Measurements from ENCODE around the gene OSM. TPM values are rescaled to one million over a fixed set of nuclear protein-coding genes. Genes with fewer than 3 reads are reported as not detected.
"Not testable (repeated sequence)": the region's sequence is repeated elsewhere in the genome, so short reads cannot be mapped to it uniquely, and the experiment has no call there.

The OSM gene
- total and polyA plus RNA-seq, 9 donors, result 0.09 to 1.5 (median 0.33) TPM; not detected in 1

- 47% methylated on average over 24 of the region's 27 CpGs for WGBS (ENCODE audit: insufficient coverage)
- H3K4me3 ChIP-seq (ENCODE audit: low read length), result no peak overlapping the region
- no peaks in the 10 kb centered on the region for H3K9me3 ChIP-seq (replicated peaks; ENCODE audit: control insufficient read depth, low read depth, low read length)
- no peaks in the 10 kb centered on the region for H3K36me3 ChIP-seq (ENCODE audit: control insufficient read depth, insufficient read depth, low read length)
- H3K27me3 ChIP-seq (ENCODE audit: control insufficient read depth, insufficient read depth, low read length), result peaks cover 24% of the 10 kb centered on the region
- DNase-seq, result peak; percentile 91
- H3K27ac ChIP-seq (ENCODE audit: low read length), result peak overlapping the region; percentile 13
- peaks cover 73% of the 10 kb centered on the region for H3K4me1 ChIP-seq (ENCODE audit: control insufficient read depth, insufficient read depth, low read length)
Measured at GRCh38 chr22:30238661-30239487, 27.8 kb downstream of the OSM start.

GRCh38 chr22:30238136-30238535 is 28.5 kb downstream of the OSM start:
- H3K27me3 ChIP-seq (ENCODE audit: control insufficient read depth, insufficient read depth, low read length), result peaks cover 21% of the 10 kb centered on the region
- 90% methylated on average over 2 of the region's 9 CpGs for WGBS (ENCODE audit: insufficient coverage)
- no peaks in the 10 kb centered on the region for H3K9me3 ChIP-seq (replicated peaks; ENCODE audit: control insufficient read depth, low read depth, low read length)
- H3K36me3 ChIP-seq (ENCODE audit: control insufficient read depth, insufficient read depth, low read length), result no peaks in the 10 kb centered on the region
- no peak overlapping the region for H3K27ac ChIP-seq (ENCODE audit: low read length)
- no peak overlapping the region for H3K4me3 ChIP-seq (ENCODE audit: low read length)
- no peak for DNase-seq
- peaks cover 79% of the 10 kb centered on the region for H3K4me1 ChIP-seq (ENCODE audit: control insufficient read depth, insufficient read depth, low read length)

GRCh38 chr22:30236875-30237274 is 29.8 kb downstream of the OSM start:
- Histone ChIP-seq H3K4me3 (ENCODE audit: low read length) (no peak overlapping the region), H3K9me3 (replicated peaks; ENCODE audit: control insufficient read depth, low read depth, low read length) (no peaks in the 10 kb centered on the region), H3K4me1 (ENCODE audit: control insufficient read depth, insufficient read depth, low read length) (peaks cover 83% of the 10 kb centered on the region), H3K36me3 (ENCODE audit: control insufficient read depth, insufficient read depth, low read length) (no peaks in the 10 kb centered on the region), H3K27me3 (ENCODE audit: control insufficient read depth, insufficient read depth, low read length) (peaks cover 30% of the 10 kb centered on the region), H3K27ac (ENCODE audit: low read length) (no peak overlapping the region)
- WGBS (ENCODE audit: insufficient coverage), result 55% methylated on average over 2 of the region's 5 CpGs
- no peak for DNase-seq

GRCh38 chr22:30235687-30236170 is 30.9 kb downstream of the OSM start:
- no peak for DNase-seq
- peak overlapping the region; percentile 31 for H3K27ac ChIP-seq (ENCODE audit: low read length)
- peaks cover 72% of the 10 kb centered on the region for H3K4me1 ChIP-seq (ENCODE audit: control insufficient read depth, insufficient read depth, low read length)
- peaks cover 27% of the 10 kb centered on the region for H3K27me3 ChIP-seq (ENCODE audit: control insufficient read depth, insufficient read depth, low read length)
- H3K36me3 ChIP-seq (ENCODE audit: control insufficient read depth, insufficient read depth, low read length), result no peaks in the 10 kb centered on the region
- H3K9me3 ChIP-seq (replicated peaks; ENCODE audit: control insufficient read depth, low read depth, low read length), result no peaks in the 10 kb centered on the region
- H3K4me3 ChIP-seq (ENCODE audit: low read length), result no peak overlapping the region
- WGBS (ENCODE audit: insufficient coverage), result 18% methylated on average over 10 of the region's 10 CpGs

GRCh38 chr22:30234786-30235470 is 31.7 kb downstream of the OSM start:
- Histone ChIP-seq H3K4me1 (ENCODE audit: control insufficient read depth, insufficient read depth, low read length) (peaks cover 65% of the 10 kb centered on the region), H3K36me3 (ENCODE audit: control insufficient read depth, insufficient read depth, low read length) (no peaks in the 10 kb centered on the region), H3K27me3 (ENCODE audit: control insufficient read depth, insufficient read depth, low read length) (peaks cover 27% of the 10 kb centered on the region), H3K9me3 (replicated peaks; ENCODE audit: control insufficient read depth, low read depth, low read length) (no peaks in the 10 kb centered on the region), H3K27ac (ENCODE audit: low read length) (peak overlapping the region; percentile 31), H3K4me3 (ENCODE audit: low read length) (no peak overlapping the region)
- peak; percentile 86 for DNase-seq
- 25% methylated on average over 4 of the region's 7 CpGs for WGBS (ENCODE audit: insufficient coverage)

- WGBS (ENCODE audit: insufficient coverage), result no CpG with 5 or more reads among the region's 3 CpGs
- peaks cover 25% of the 10 kb centered on the region for H3K27me3 ChIP-seq (ENCODE audit: control insufficient read depth, insufficient read depth, low read length)
Measured at GRCh38 chr22:30234325-30234724, 32.3 kb downstream of the OSM start.

GRCh38 chr22:30233582-30233981 is 33.1 kb downstream of the OSM start:
- H3K9me3 ChIP-seq (replicated peaks; ENCODE audit: control insufficient read depth, low read depth, low read length), result no peaks in the 10 kb centered on the region
- DNase-seq, result no peak
- H3K36me3 ChIP-seq (ENCODE audit: control insufficient read depth, insufficient read depth, low read length), result no peaks in the 10 kb centered on the region
- H3K4me1 ChIP-seq (ENCODE audit: control insufficient read depth, insufficient read depth, low read length), result peaks cover 57% of the 10 kb centered on the region
- 40% methylated on average over 5 of the region's 6 CpGs for WGBS (ENCODE audit: insufficient coverage)
- H3K27ac ChIP-seq (ENCODE audit: low read length), result no peak overlapping the region
- peaks cover 25% of the 10 kb centered on the region for H3K27me3 ChIP-seq (ENCODE audit: control insufficient read depth, insufficient read depth, low read length)
- H3K4me3 ChIP-seq (ENCODE audit: low read length), result no peak overlapping the region

More at GRCh38 chr22:30234325-30234724, 32.3 kb downstream of the OSM start:
- not testable (repeated sequence) for H3K4me3 ChIP-seq (ENCODE audit: low read length); H3K36me3 ChIP-seq (ENCODE audit: control insufficient read depth, insufficient read depth, low read length); DNase-seq; H3K9me3 ChIP-seq (replicated peaks; ENCODE audit: control insufficient read depth, low read depth, low read length); H3K27ac ChIP-seq (ENCODE audit: low read length)
- H3K4me1 ChIP-seq (ENCODE audit: control insufficient read depth, insufficient read depth, low read length), result peaks cover 59% of the 10 kb centered on the region

- WGBS (ENCODE audit: insufficient coverage), result 18% methylated on average over 4 of the region's 17 CpGs
- Histone ChIP-seq H3K27me3 (ENCODE audit: control insufficient read depth, insufficient read depth, low read length) (peaks cover 23% of the 10 kb centered on the region), H3K27ac (ENCODE audit: low read length) (no peak overlapping the region), H3K4me3 (ENCODE audit: low read length) (no peak overlapping the region), H3K9me3 (replicated peaks; ENCODE audit: control insufficient read depth, low read depth, low read length) (no peaks in the 10 kb centered on the region), H3K36me3 (ENCODE audit: control insufficient read depth, insufficient read depth, low read length) (no peaks in the 10 kb centered on the region), H3K4me1 (ENCODE audit: control insufficient read depth, insufficient read depth, low read length) (peaks cover 50% of the 10 kb centered on the region)
- DNase-seq, result no peak
Measured at GRCh38 chr22:30232716-30233218, 33.9 kb downstream of the OSM start.

- 83% methylated on average over 4 of the region's 9 CpGs for WGBS (ENCODE audit: insufficient coverage)
- Histone ChIP-seq H3K27me3 (ENCODE audit: control insufficient read depth, insufficient read depth, low read length) (peaks cover 24% of the 10 kb centered on the region), H3K4me1 (ENCODE audit: control insufficient read depth, insufficient read depth, low read length) (peaks cover 35% of the 10 kb centered on the region), H3K36me3 (ENCODE audit: control insufficient read depth, insufficient read depth, low read length) (no peaks in the 10 kb centered on the region), H3K9me3 (replicated peaks; ENCODE audit: control insufficient read depth, low read depth, low read length) (no peaks in the 10 kb centered on the region), H3K27ac (ENCODE audit: low read length) (no peak overlapping the region), H3K4me3 (ENCODE audit: low read length) (no peak overlapping the region)
- DNase-seq, result no peak
Measured at GRCh38 chr22:30230787-30231461, 35.7 kb downstream of the OSM start.

GRCh38 chr22:30230330-30230729 is 36.3 kb downstream of the OSM start:
- no peak overlapping the region for H3K4me3 ChIP-seq (ENCODE audit: low read length)
- 89% methylated on average over 3 of the region's 3 CpGs for WGBS (ENCODE audit: insufficient coverage)
- H3K27me3 ChIP-seq (ENCODE audit: control insufficient read depth, insufficient read depth, low read length), result peaks cover 23% of the 10 kb centered on the region
- H3K36me3 ChIP-seq (ENCODE audit: control insufficient read depth, insufficient read depth, low read length), result no peaks in the 10 kb centered on the region
- H3K4me1 ChIP-seq (ENCODE audit: control insufficient read depth, insufficient read depth, low read length), result peaks cover 29% of the 10 kb centered on the region
- H3K9me3 ChIP-seq (replicated peaks; ENCODE audit: control insufficient read depth, low read depth, low read length), result no peaks in the 10 kb centered on the region
- no peak for DNase-seq
- no peak overlapping the region for H3K27ac ChIP-seq (ENCODE audit: low read length)
